ENCODE data around the gene HASPIN.

- TF ChIP-seq CTCF (conservative IDR thresholded peaks at IDR 0.05) (no peak), EZH2 (IDR thresholded peaks at IDR 0.05; ENCODE audit: low read depth) (no peak)
Observed at GRCh38 chr17:3773966-3774365, 50.3 kb downstream of the HASPIN start.

Data from PC-9 (cell line).